HL-60/S4 treated with phorbol 12-myristate 13-acetate at 8.2 ng/mL for 4 days and 3 days (cell line): ENCODE data around the gene OR6M1.

Experiments used
- in situ Hi-C: fragments of 300-500 bp; cut with MboI; formaldehyde crosslinking; loops from 2 replicates; pipeline ENCODE4 v1.15.0; 2022; ENCODE audit warnings: low sequenced_read_pairs

The OR6M1 gene, protein sequence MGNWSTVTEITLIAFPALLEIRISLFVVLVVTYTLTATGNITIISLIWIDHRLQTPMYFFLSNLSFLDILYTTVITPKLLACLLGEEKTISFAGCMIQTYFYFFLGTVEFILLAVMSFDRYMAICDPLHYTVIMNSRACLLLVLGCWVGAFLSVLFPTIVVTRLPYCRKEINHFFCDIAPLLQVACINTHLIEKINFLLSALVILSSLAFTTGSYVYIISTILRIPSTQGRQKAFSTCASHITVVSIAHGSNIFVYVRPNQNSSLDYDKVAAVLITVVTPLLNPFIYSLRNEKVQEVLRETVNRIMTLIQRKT

DNA sequence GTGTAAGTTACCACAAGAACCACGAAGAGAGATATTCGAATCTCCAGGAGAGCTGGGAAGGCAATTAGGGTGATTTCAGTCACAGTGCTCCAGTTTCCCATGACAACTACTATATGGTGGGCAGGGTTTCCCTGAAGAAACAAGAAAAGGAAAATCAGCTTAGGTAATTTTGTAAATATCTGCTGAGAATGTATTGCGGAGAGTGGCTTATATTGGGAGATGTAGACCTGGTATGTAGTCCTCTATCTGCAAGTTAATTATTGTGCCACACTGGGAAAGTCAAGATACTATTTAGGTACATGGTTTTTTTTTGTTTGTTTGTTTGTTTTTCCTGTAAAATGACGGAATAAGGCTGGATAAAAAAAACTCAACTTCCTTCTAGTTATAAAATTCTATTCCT lies at the start of gene OR6M1:
Gene OR6M1, minus strand, starts transcription at position 101 of the 400 bp plus-strand sequence. Its CDS starts 0 bp downstream, at position 101.
- in situ Hi-C loops = no loop called here

DNA sequence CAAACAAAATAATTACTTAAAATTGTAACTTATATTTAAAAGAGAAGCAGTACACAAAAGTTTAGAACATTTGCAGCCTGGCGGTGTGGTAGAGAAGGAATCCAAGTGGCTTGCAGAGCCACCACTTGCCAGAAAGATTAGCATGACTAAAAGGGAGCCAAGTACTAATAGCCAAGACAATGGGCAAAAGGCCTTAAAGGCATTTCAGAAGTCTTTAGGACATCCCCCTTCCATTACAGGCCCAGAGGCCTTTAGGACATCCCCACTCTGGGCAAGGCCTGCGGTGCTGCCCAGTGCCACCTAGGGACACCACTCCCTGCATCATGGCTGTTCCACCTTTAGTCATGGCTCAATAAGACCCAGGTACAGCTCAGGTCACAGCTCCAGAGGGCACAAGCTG lies 46.9 kb upstream of the OR6M1 start:
- in situ Hi-C loops = no loop called here

GRCh38 chr11:123852321-123852720 lies 46.2 kb upstream of the OR6M1 start:
- in situ Hi-C loops = no loop called here

DNA sequence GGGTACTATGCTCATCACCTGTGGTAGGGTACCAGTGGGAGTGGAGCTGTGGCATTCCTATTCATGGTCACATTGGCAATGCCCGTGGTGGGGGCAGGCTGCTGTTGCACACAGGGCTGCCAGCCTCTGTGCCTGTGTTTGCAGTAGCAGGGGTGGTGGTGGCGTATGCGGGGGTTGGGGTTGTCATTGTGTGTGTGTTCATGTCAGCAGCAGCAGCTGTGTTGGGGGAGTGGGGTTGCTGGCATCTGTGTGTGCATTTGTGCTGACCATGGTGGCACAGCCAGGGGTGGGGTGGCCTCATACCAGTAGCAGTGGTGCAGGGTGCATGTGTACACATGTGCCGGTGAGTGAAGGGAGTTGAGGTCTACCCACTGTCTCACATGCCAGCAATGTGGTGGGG lies 45.0 kb upstream of the OR6M1 start:
- in situ Hi-C loops = no loop called here

GRCh38 chr11:123841174-123841573 lies 35.0 kb upstream of the OR6M1 start:
- in situ Hi-C loops = no loop called here

GRCh38 chr11:123839131-123839530 lies 33.0 kb upstream of the OR6M1 start:
- in situ Hi-C loops = no loop called here

GRCh38 chr11:123838659-123839058 lies 32.5 kb upstream of the OR6M1 start:
- in situ Hi-C loops = no loop called here

DNA sequence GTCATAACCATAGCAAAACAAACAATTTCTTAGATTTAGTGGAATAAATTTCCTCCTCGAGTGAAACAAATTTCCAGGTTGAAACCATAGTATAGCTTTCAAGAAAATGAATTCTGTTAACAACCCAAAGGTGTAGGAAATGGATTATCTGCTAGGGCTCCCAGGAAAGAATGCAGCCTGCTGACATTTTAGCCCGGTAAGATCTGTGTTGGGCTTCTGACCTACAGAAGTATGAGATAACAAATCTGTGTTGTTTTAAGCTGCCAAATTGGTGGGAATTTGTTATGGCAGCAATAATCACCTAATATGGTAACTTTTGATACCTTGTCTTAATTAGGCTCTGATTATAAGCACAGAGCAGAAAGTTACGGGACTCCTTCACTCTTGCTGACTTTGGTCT lies 32.0 kb upstream of the OR6M1 start:
- in situ Hi-C loops = no loop called here

GRCh38 chr11:123833095-123833494 lies 26.9 kb upstream of the OR6M1 start:
- in situ Hi-C loops = no loop called here

- in situ Hi-C loops = no loop called here
These were observed 23.6 kb upstream of the OR6M1 start for GRCh38 chr11:123829745-123830144.

GRCh38 chr11:123822599-123822998 lies 16.4 kb upstream of the OR6M1 start:
- in situ Hi-C loops = no loop called here

GRCh38 chr11:123822032-123822431 lies 15.9 kb upstream of the OR6M1 start:
- in situ Hi-C loops = no loop called here

GRCh38 chr11:123815122-123815521 lies 9.0 kb upstream of the OR6M1 start:
- in situ Hi-C loops = no loop called here

DNA sequence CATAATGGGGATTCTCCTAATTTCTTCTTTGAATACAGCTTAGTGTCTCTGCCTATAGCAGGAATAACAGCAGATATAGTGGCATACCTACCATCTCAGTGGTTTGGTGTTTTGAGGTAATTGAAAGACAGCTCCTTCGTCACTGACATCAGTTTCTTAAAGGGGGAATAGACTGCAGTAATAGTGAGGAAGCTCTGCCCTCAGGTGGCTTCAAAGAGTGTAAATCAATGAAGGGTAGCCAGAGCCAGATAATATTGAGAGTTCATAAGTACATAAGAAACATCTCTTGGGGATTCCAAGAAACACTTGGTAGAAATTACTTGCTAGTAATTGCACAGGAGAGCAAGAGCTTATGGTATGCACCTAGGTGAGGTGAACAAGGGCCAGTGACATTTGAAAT lies 4.4 kb downstream of the OR6M1 start:
- in situ Hi-C loops = no loop called here

DNA sequence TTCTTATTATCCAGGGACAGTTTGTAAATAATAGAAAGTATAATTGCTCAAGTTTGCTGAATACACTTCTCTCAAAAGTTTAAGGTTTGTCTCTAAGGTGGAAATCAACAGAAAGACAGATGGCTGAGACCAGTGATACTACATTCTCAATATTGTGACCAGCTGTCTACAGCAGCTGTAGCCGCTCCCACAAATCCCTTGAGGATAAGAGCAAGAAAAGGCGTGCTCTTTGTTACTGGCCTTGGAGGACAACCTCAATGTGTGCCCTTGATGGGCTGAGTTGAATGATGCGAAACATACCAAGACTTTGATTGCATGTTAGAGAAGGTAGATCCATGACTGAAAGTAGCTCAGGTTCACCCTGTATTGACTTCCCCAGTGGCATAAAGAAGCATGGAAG lies 6.1 kb downstream of the OR6M1 start:
- in situ Hi-C loops = no loop called here

- in situ Hi-C loops = no loop called here
These were observed 6.7 kb downstream of the OR6M1 start for GRCh38 chr11:123799438-123799837.

DNA sequence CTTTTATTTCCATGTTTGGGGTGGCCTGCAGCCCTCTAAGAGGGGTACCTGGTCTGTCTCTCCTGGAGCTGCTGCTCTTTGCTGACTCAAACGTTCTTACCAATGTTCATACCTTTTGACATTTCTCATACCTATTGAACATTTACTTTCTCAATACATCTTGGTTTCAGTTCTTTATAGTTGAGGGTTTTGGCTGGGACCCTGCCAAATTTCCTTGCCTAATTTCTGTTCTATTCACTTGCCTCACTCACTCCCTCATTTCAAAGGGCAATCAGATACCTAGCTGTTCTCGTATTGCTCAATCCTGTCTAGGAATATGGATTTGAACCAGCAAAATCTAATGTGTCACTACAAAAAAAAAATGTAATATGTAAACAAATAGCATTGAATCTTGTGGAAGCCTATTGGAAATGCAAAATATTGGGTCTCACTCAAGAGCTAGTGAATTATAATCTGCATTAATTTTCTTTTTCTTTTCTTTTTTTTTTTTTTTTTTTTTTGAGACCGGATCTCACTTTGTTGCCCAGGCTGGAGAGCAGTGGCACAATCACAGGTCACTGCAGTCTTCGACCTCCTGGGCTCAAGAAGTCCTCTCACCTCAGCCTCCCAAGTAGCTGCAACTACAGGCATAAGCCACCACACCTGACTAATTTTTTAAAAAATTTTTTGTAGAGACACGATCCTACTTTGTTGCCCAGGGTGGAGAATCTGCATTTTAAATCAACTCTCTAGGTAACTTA lies 7.5 kb downstream of the OR6M1 start:
- in situ Hi-C loops = no loop called here

GRCh38 chr11:123798079-123798478 lies 8.1 kb downstream of the OR6M1 start:
- in situ Hi-C loops = no loop called here

- in situ Hi-C loops = no loop called here
These were observed 8.6 kb downstream of the OR6M1 start for GRCh38 chr11:123797541-123797940.

DNA sequence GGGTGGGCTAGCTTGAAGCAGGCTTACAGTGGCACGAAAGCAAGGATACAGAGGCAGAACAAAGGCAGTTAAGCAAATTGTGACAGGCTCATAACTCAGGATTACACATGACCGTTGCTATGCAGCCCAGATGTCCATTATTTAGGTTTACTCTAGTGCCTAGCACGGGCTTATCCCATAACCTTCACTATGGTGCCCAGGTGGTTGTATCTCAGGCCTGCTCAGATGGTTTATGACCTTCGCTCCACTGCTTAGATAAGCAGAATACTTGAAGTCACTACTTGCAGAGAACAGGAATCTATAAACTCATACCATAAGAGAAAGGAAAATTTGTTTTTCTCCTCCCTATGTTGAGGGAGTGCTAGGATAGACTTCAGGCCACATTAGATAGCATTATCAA lies 9.0 kb downstream of the OR6M1 start:
- in situ Hi-C loops = no loop called here

DNA sequence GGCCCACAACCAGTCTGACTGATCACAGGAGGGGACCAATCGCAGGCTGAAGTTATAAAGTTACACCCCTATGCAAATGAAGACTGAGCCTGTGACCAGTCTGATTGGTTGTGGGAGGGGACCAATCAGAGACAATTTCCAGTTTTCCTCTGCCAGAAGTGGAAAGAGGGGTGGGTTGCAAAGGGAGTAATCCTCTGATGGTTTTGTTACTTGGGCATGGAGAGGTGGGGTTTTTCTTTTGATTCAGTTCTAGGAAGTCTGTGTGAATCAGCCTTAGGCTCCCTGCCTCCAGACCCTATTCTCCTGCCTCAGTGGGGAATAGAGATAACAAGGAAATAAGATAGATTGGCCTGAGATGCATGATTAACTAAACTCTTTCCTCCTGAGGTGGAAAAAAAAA lies 9.9 kb downstream of the OR6M1 start:
- in situ Hi-C loops = no loop called here

DNA sequence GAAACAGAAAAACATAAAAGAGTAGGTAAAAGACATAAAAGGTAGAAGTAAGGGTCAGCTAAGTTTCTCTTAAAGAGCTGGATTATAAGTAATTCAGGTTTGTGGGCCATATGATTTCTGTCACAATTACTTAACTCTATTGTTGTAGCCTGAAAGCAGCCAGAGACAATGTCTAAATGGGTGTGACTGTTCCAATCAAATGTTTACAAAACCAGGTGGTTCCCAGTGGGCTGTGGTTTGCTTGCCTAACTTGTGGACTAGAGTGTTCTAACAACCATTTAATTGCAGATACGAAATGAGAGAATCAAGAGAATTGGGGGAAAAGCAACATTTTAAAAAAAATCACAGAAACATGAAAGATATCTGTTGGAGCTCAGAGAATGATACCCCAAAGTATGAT lies 22.6 kb downstream of the OR6M1 start:
- in situ Hi-C loops = no loop called here
